Measurements from ENCODE around the gene MCF2L.

The MCF2L gene

GRCh38 chr13:113086991-113087922, 118.2 kb downstream of the MCF2L start:
- H3K4me3 ChIP-seq (ENCODE audit: low read length) = no peak overlapping the region
- TF ChIP-seq CTCF (conservative IDR thresholded peaks at IDR 0.05; ENCODE audit: low read length) = no peak

DNA sequence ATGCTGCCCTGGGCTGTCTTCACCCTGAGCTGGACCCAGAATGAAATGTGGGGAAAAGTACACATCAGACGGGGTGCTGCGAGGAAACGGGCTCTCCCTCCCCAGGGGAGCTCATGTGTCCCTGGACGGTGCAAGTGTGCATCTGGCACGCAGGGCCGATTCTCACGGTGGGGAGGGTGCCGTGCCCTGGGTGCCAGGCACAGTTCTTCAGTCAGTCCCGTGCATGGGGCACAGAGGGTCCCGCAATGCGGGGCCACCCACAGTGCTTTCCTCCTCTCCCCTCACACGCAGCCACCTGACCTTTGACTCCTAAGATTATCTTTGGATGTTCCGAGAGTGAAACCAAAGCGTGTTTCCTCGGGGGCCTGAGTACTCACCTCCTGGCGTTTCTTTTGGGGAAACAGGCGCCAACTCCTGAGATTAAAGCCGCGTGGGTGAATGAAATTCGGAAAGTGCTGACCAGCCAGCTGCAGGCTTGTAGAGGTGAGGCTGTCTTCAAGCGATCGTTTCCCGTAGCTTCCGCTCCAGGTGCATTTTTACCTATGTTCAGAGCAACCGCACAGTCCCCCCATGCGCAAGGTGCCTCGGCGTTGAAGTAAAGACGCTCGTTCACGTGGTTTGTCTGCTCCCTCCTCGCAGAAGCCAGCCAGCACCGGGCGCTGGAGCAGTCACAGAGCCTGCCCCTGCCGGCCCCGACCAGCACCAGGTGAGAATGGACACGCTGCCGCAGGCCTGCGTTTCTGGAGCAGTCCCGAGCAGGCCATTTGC, 119.1 kb downstream of the MCF2L start:
- no peak for TF ChIP-seq CTCF (conservative IDR thresholded peaks at IDR 0.05; ENCODE audit: low read length)
- H3K4me3 ChIP-seq (ENCODE audit: low read length) = no peak overlapping the region
- no peak for DNase-seq (ENCODE audit: low read depth)

More at GRCh38 chr13:113086991-113087922, 118.2 kb downstream of the MCF2L start:
- no peak for DNase-seq (ENCODE audit: low read depth)

DNA sequence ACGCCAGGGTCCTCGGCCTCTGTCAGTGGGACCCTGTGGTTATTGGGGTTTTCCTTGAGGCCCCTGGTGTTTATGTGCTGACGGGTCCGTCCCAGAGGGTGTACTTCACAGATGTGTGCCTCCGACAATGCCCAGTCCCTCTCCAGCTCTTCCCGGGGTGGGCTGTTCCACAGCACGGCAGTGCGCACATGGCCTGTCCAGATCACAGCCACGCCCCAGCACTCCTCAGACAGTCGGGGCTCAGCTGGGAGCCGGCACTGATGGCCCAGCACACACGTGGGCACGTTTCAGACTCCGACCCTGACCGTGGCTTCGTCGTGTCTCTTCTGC, 119.6 kb downstream of the MCF2L start:
- H3K4me3 ChIP-seq (ENCODE audit: low read length) = no peak overlapping the region
- DNase-seq (ENCODE audit: low read depth) = no peak
- TF ChIP-seq CTCF (conservative IDR thresholded peaks at IDR 0.05; ENCODE audit: low read length) = no peak

DNA sequence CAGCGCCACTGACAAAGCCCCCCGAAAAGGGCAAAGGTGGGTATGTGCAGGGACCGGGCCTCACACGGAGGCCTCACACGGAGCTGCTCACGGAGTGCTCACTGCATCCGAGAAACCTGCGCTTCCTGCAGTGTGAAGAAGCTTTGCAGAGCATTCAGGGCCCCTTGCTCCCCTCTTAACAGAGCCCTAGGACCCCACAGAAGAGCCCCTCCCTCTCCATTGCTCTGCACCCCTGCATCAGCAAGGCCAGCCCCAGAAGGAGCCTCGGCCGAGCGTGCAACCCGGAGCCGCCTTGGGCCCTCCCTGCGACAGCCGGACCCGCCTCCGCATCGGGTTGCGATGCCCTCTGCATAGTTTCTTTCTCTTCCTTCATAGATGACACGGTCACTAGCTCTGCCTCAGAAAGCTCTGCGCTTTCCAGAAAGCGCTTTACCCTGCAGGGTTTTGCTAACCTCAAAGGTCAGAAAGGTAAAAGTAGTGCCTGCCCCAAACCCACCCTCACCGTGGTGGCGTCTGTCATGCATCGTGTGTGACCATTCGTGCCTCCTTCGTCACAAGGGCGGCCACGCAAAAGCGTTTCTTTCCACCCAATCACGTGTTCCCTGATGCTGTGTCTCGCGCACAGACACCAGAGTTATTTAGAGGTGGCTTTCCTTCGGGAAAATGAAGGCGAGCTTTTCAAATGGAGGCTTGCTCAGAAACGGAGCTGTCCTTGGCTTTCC, 120.8 kb downstream of the MCF2L start:
- no peak for TF ChIP-seq CTCF (conservative IDR thresholded peaks at IDR 0.05; ENCODE audit: low read length)
- no peak overlapping the region for H3K4me3 ChIP-seq (ENCODE audit: low read length)
- DNase-seq (ENCODE audit: low read depth) = no peak

DNA sequence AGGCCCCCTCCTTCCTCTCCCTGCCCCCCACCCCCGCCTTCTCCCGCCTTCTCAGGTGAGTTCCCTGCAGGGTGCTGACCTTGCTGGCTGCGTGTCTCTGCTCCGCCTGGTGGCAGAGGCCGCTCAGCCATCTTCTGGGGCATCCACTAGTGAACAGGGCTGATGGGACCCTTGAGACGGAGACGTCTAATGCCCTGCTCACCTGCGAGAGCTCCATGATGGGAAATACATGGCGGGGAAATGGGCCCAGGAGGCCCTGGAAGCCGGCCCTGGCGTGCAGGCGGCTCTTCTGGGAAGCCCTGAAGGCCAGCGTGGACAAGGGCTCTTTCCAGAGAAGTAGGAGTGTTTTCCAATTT, 121.4 kb downstream of the MCF2L start:
- H3K4me3 ChIP-seq (ENCODE audit: low read length) = no peak overlapping the region
- no peak for TF ChIP-seq CTCF (conservative IDR thresholded peaks at IDR 0.05; ENCODE audit: low read length)
- no peak for DNase-seq (ENCODE audit: low read depth)

GRCh38 chr13:113090806-113091205, 121.8 kb downstream of the MCF2L start:
- no peak for DNase-seq (ENCODE audit: low read depth)
- H3K4me3 ChIP-seq (ENCODE audit: low read length) = no peak overlapping the region
- TF ChIP-seq CTCF (conservative IDR thresholded peaks at IDR 0.05; ENCODE audit: low read length) = no peak

Data from AG10803 (cell line).